C4-2B (cell line): ENCODE results near the gene ST8SIA6.

ENCODE experiments used
- H3K27ac ChIP-seq: fragments of 450-650 bp; 2 replicates; pipeline ENCODE4 v1.5.1; 2017
- CTCF ChIP-seq: fragments of 450-650 bp; conservative IDR thresholded peaks from 2 replicates; pipeline ENCODE4 v1.5.1; 2017; ENCODE audit warnings: mild to moderate bottlenecking
- ZFX ChIP-seq: fragments of 450-650 bp; IDR thresholded peaks from 2 replicates; pipeline ENCODE4 v1.6.1; 2017

Gene ST8SIA6

GRCh38 chr10:17472481-17473227 lies 18.3 kb upstream of the ST8SIA6 start:
- H3K27ac ChIP-seq, result no peak overlapping the region
- TF ChIP-seq CTCF, result no peak
- TF ChIP-seq ZFX, result no peak

GRCh38 chr10:17470246-17470645 lies 15.9 kb upstream of the ST8SIA6 start:
- no peak for TF ChIP-seq ZFX
- no peak for TF ChIP-seq CTCF
- H3K27ac ChIP-seq, result no peak overlapping the region

- no peak overlapping the region for H3K27ac ChIP-seq
- TF ChIP-seq CTCF (no peak), ZFX (no peak)
These were observed 11.1 kb upstream of the ST8SIA6 start for GRCh38 chr10:17465328-17466125.

- TF ChIP-seq CTCF (no peak), ZFX (no peak)
- H3K27ac ChIP-seq, result no peak overlapping the region
These were observed 10.2 kb upstream of the ST8SIA6 start for GRCh38 chr10:17464545-17464944.

GRCh38 chr10:17460756-17461155 lies 6.4 kb upstream of the ST8SIA6 start:
- no peak overlapping the region for H3K27ac ChIP-seq
- TF ChIP-seq CTCF (no peak), ZFX (no peak)

- no peak overlapping the region for H3K27ac ChIP-seq
- TF ChIP-seq ZFX (no peak), CTCF (no peak)
These were observed 2.7 kb upstream of the ST8SIA6 start for GRCh38 chr10:17457083-17457482.

GRCh38 chr10:17456032-17456548 lies 1.7 kb upstream of the ST8SIA6 start:
- H3K27ac ChIP-seq, result no peak overlapping the region
- TF ChIP-seq CTCF, result no peak
- TF ChIP-seq ZFX, result no peak
